CD4-positive, CD25-positive, alpha-beta regulatory T cell (primary cell): ENCODE data around the gene TRIM72. TPM values are rescaled to one million over a fixed set of nuclear protein-coding genes. Genes with fewer than 3 reads are reported as not detected.
"Not testable (repeated sequence)": the region's sequence is repeated elsewhere in the genome, so short reads cannot be mapped to it uniquely, and the experiment has no call there.

Experiments
- ATAC-seq, 2 donors: fragments of 150-1000 bp; cut with Tn5 transposase; one replicate each; pipeline ENCODE4 v1.10.0; 2021; ENCODE audit warnings: low read depth in 2 of 2, moderate number of reproducible peaks in 2 of 2, moderate library complexity in 1 of 2
- DNase-seq, 3 donors: peaks; one replicate each; pipeline versions ENCODE4 v3.0.0 to v3.0.0-alpha.2; 2012 to 2022; ENCODE audit warnings: mixed read lengths in 1 of 3
- H3K27ac ChIP-seq: one replicate; pipeline ENCODE4 v1.7.0; 2013; ENCODE audit warnings: mild to moderate bottlenecking, low read length; ENCODE audit not compliant: insufficient read depth, poor library complexity, severe bottlenecking
- H3K27me3 ChIP-seq: one replicate; pipeline ENCODE4 v1.7.0; 2013; ENCODE audit warnings: low read length; ENCODE audit not compliant: control insufficient read depth, insufficient read depth
- H3K36me3 ChIP-seq: one replicate; pipeline ENCODE4 v1.7.0; 2013; ENCODE audit warnings: mild to moderate bottlenecking, low read length, moderate library complexity; ENCODE audit not compliant: control insufficient read depth, insufficient read depth
- H3K4me1 ChIP-seq: 2 replicates; pipeline ENCODE4 v1.7.0; 2013; ENCODE audit warnings: mild to moderate bottlenecking, low read length; ENCODE audit not compliant: insufficient read depth, control insufficient read depth, poor library complexity, severe bottlenecking
- H3K4me3 ChIP-seq: one replicate; pipeline ENCODE4 v1.7.0; 2013; ENCODE audit warnings: low read depth, mild to moderate bottlenecking, low read length, moderate library complexity
- H3K9me3 ChIP-seq, 2 experiments: 1 replicate in 1 of 2; 2 replicates in 1 of 2; pipeline ENCODE4 v1.7.0; 2013; ENCODE audit warnings: low read length in 2 of 2, mild to moderate bottlenecking in 1 of 2, moderate library complexity in 1 of 2; ENCODE audit not compliant: control insufficient read depth in 2 of 2
- H3K27ac Mint-ChIP-seq, 3 donors: one replicate each; pipeline ENCODE4 v1.8.0; 2020 to 2022; ENCODE audit warnings: mild to moderate bottlenecking in 3 of 3, mixed read lengths in 3 of 3, moderate library complexity in 2 of 3
- H3K27me3 Mint-ChIP-seq: one replicate; pipeline ENCODE4 v1.8.0; 2022; ENCODE audit warnings: mild to moderate bottlenecking, mixed read lengths
- H3K36me3 Mint-ChIP-seq: one replicate; pipeline ENCODE4 v1.8.0; 2020; ENCODE audit warnings: mixed read lengths
- H3K4me1 Mint-ChIP-seq, 4 donors: one replicate each; pipeline ENCODE4 v1.8.0; 2020 to 2022; ENCODE audit warnings: mixed read lengths in 4 of 4, mild to moderate bottlenecking in 1 of 4
- H3K4me3 Mint-ChIP-seq, 4 donors: one replicate each; pipeline ENCODE4 v1.8.0; 2020 to 2022; ENCODE audit warnings: mild to moderate bottlenecking in 4 of 4, mixed read lengths in 4 of 4, moderate library complexity in 3 of 4
- H3K9me3 Mint-ChIP-seq, 7 donors: one replicate each; pipeline ENCODE4 v1.8.0; 2020 to 2022; ENCODE audit warnings: mixed read lengths in 7 of 7, mild to moderate bottlenecking in 3 of 7, moderate library complexity in 2 of 7
- polyA plus RNA-seq, 4 donors: library from polyadenylated mRNA; unstranded; fragments of 300-500 nt; fragmentation: Illumina TruSeq; gene quantifications; one replicate each; pipeline ENCODE4 v1.2.3, GENCODE V29; 2021
- total RNA-seq: library from RNA; stranded (reverse); gene quantifications from one replicate; pipeline ENCODE4 v1.2.3, GENCODE V29; 2022

TRIM72 gene
- total and polyA plus RNA-seq, 5 donors from 2014 or later: 0.20 TPM; not detected in 4

GRCh38 chr16:31242206-31242605 is 28.3 kb downstream of the TRIM72 start:
- peaks cover 0 to 2% (median 0%) of the 10 kb centered on the region in 4 donors for H3K4me1 Mint-ChIP-seq
- no peak overlapping the region for H3K27ac ChIP-seq
- H3K4me3 ChIP-seq: no peak overlapping the region
- no peak for ATAC-seq
- H3K9me3 ChIP-seq: no peaks in the 10 kb centered on the region
- peaks cover 6% of the 10 kb centered on the region for H3K27me3 Mint-ChIP-seq
- no peaks in the 10 kb centered on the region for H3K4me1 ChIP-seq
- H3K4me3 Mint-ChIP-seq: no peak overlapping the region
- H3K36me3 ChIP-seq: no peaks in the 10 kb centered on the region
- H3K27me3 ChIP-seq: no peaks in the 10 kb centered on the region
- DNase-seq: no peak
- H3K36me3 Mint-ChIP-seq: no peaks in the 10 kb centered on the region
- H3K27ac Mint-ChIP-seq: no peak overlapping the region
- H3K9me3 Mint-ChIP-seq: no peaks in the 10 kb centered on the region

DNA sequence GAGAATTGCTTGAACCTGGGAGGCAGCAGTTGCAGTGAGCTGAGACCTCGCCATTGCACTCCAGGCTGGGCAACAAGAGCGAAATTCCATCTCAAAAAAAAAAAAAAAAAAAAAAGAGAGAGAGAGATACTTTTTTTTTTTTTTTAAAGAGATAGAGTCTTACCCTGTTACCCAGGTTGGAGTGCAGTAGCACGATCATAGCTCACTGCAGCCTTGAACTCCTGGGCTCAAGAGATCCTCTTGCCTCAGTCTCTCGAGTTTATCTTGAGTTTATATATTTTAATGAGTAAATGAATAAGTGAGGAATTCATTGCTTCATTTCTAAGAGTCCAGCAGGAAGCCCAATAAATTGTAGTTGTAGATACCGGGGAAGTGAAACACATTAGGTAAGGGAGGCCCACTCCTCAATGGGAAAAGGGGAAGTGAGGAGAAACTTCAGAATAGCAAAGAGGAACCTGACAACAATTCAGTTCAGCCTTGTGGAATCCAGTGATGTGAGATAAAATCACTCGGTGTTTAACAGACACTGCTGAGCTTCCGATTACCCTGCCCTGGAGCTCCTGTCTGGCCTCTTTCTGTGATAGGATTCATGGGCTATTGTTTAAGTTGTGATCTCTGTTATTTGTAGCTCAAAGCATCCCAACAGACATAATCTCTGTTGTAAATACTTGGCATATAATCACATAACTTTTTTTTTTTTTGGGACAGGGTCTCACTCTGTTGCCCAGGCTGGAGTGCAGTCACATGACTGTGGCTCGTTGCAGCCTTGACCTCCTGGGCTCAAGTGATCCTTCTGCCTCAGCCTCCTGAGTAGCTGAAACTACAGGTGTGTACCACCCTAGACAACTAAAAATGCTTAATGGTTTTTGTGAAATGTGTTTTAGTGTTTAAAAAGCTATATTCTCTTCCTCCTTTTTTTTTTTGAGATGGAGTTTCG is 30.1 kb downstream of the TRIM72 start:
- no peak for DNase-seq
- H3K36me3 ChIP-seq: no peaks in the 10 kb centered on the region
- H3K4me1 ChIP-seq: no peaks in the 10 kb centered on the region
- no peak for ATAC-seq
- Mint-ChIP-seq H3K27ac (no peak overlapping the region), H3K4me1 (no peaks in the 10 kb centered on the region), H3K27me3 (peaks cover 6% of the 10 kb centered on the region), H3K9me3 (no peaks in the 10 kb centered on the region), H3K4me3 (no peak overlapping the region), H3K36me3 (no peaks in the 10 kb centered on the region)
- no peak overlapping the region for H3K27ac ChIP-seq
- H3K4me3 ChIP-seq: no peak overlapping the region
- no peaks in the 10 kb centered on the region for H3K9me3 ChIP-seq
- H3K27me3 ChIP-seq: no peaks in the 10 kb centered on the region

- not testable (repeated sequence) for H3K4me3 ChIP-seq, ATAC-seq, H3K36me3 ChIP-seq, H3K4me1 ChIP-seq, H3K36me3 Mint-ChIP-seq, H3K27me3 Mint-ChIP-seq, H3K4me3 Mint-ChIP-seq, H3K27ac ChIP-seq, H3K27ac Mint-ChIP-seq, DNase-seq, H3K9me3 ChIP-seq, H3K4me1 Mint-ChIP-seq, H3K27me3 ChIP-seq, H3K9me3 Mint-ChIP-seq
These were observed 31.7 kb downstream of the TRIM72 start for GRCh38 chr16:31245598-31245997.

- H3K4me1 Mint-ChIP-seq: peaks cover 0 to 8% (median 2%) of the 10 kb centered on the region in 4 donors
- H3K9me3 Mint-ChIP-seq: no peaks in the 10 kb centered on the region
- DNase-seq: no peak
- H3K27me3 Mint-ChIP-seq: peaks cover 6% of the 10 kb centered on the region
- no peak for ATAC-seq
- Histone ChIP-seq H3K27me3 (no peaks in the 10 kb centered on the region), H3K27ac (no peak overlapping the region), H3K4me1 (peaks cover 4% of the 10 kb centered on the region), H3K36me3 (no peaks in the 10 kb centered on the region), H3K9me3 (no peaks in the 10 kb centered on the region), H3K4me3 (no peak overlapping the region)
- H3K36me3 Mint-ChIP-seq: no peaks in the 10 kb centered on the region
- no peak overlapping the region for H3K27ac Mint-ChIP-seq
- H3K4me3 Mint-ChIP-seq: no peak overlapping the region
These were observed 32.4 kb downstream of the TRIM72 start for GRCh38 chr16:31246296-31246695.

GRCh38 chr16:31248344-31248743 is 34.4 kb downstream of the TRIM72 start:
- Mint-ChIP-seq H3K4me1 (peaks cover 0 to 19% (median 10%) of the 10 kb centered on the region in 4 donors), H3K9me3 (no peaks in the 10 kb centered on the region), H3K36me3 (no peaks in the 10 kb centered on the region), H3K4me3 (no peak overlapping the region), H3K27ac (no peak overlapping the region), H3K27me3 (peaks cover 6% of the 10 kb centered on the region)
- H3K27me3 ChIP-seq: no peaks in the 10 kb centered on the region
- H3K4me1 ChIP-seq: peaks cover 4% of the 10 kb centered on the region
- no peaks in the 10 kb centered on the region for H3K9me3 ChIP-seq
- H3K4me3 ChIP-seq: no peak overlapping the region
- DNase-seq (no peak), ATAC-seq (no peak)
- no peaks in the 10 kb centered on the region for H3K36me3 ChIP-seq
- no peak overlapping the region for H3K27ac ChIP-seq

GRCh38 chr16:31250782-31251384 is 37.0 kb downstream of the TRIM72 start:
- peak; percentile 60 to 63 for ATAC-seq

DNA sequence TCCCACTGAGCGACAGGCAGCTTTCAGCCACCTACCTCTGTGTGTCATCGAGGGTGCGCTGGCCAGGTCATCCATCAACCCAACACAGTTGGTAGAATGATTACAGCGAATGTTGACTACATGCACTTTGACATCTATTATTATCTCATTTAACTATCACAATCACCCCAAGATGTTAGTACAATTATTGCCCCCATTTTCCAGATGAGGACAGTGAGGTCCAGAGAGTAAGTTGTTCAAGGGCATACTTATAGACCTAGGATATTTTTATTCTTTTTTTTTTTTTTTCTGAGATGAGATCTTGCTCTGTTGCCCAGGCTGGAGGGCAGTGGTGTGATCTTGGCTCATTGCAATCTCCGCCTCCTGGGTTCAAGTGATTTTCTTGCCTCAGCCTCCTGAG is 37.5 kb downstream of the TRIM72 start:
- H3K9me3 Mint-ChIP-seq: no peaks in the 10 kb centered on the region
- no peak for ATAC-seq
- Histone ChIP-seq H3K4me1 (peaks cover 4% of the 10 kb centered on the region), H3K27me3 (no peaks in the 10 kb centered on the region), H3K27ac (no peak overlapping the region), H3K4me3 (no peak overlapping the region), H3K9me3 (no peaks in the 10 kb centered on the region), H3K36me3 (no peaks in the 10 kb centered on the region)
- H3K4me1 Mint-ChIP-seq: peaks cover 0 to 27% (median 18%) of the 10 kb centered on the region in 4 donors
- no peaks in the 10 kb centered on the region for H3K27me3 Mint-ChIP-seq
- peak overlapping the region in 1 of 3 donors; percentile 69 for H3K27ac Mint-ChIP-seq
- H3K36me3 Mint-ChIP-seq: no peaks in the 10 kb centered on the region
- H3K4me3 Mint-ChIP-seq: no peak overlapping the region
- no peak for DNase-seq

More at GRCh38 chr16:31250782-31251384, 37.0 kb downstream of the TRIM72 start:
- Mint-ChIP-seq H3K36me3 (no peaks in the 10 kb centered on the region), H3K27me3 (no peaks in the 10 kb centered on the region), H3K27ac (peak overlapping the region in 1 of 3 donors; percentile 69), H3K4me1 (peaks cover 0 to 27% (median 18%) of the 10 kb centered on the region in 4 donors), H3K4me3 (no peak overlapping the region), H3K9me3 (no peaks in the 10 kb centered on the region)
- H3K27me3 ChIP-seq: no peaks in the 10 kb centered on the region
- H3K36me3 ChIP-seq: no peaks in the 10 kb centered on the region
- DNase-seq: peak in 1 of 3 donors; percentile 95
- no peak overlapping the region for H3K4me3 ChIP-seq
- no peaks in the 10 kb centered on the region for H3K9me3 ChIP-seq
- no peak overlapping the region for H3K27ac ChIP-seq
- H3K4me1 ChIP-seq: peaks cover 4% of the 10 kb centered on the region
